Upper lobe of left lung (tissue), 4 donors: ENCODE results near the gene SART3.

ENCODE experiments used
- CTCF ChIP-seq, 6 experiments: fragments of 450-650 bp in 4 of 6; fragments of 200-600 bp in 2 of 6; sonication (generic) in 2 of 6; IDR thresholded peaks; one replicate each; pipeline ENCODE4 v1.5.1; 2016 to 2019; ENCODE audit warnings: antibody characterized with exemption in 6 of 6
- POLR2A ChIP-seq, 4 donors: fragments of 450-650 bp; IDR thresholded peaks; one replicate each; pipeline ENCODE4 v1.5.1; 2016 to 2017; ENCODE audit warnings: antibody characterized with exemption in 4 of 4, mild to moderate bottlenecking in 2 of 4
- POLR2AphosphoS5 ChIP-seq, 2 donors: sonication (generic); formaldehyde crosslinking; IDR thresholded peaks; one replicate each; pipeline ENCODE4 v1.5.1; 2017; ENCODE audit warnings: antibody characterized with exemption in 2 of 2

GRCh38 chr12:108598553-108599250 is 37.7 kb upstream of the SART3 start:
- TF ChIP-seq CTCF (IDR thresholded peaks at IDR 0.05) (no peak), POLR2AphosphoS5 (IDR thresholded peaks at IDR 0.05) (no peak), POLR2A (IDR thresholded peaks at IDR 0.05) (no peak)
